ENCODE data around the gene ERN2. TPM values are rescaled to one million over a fixed set of nuclear protein-coding genes. Genes with fewer than 3 reads are reported as not detected.

The ERN2 gene
- total and polyA plus RNA-seq, 9 of the 15 experiments (the other 6 are each of a cell fraction or from before 2014, with no cell fraction given): 0.07 to 1.5 (median 0.51) TPM; not detected in 3

- FAIRE-seq (no peak), ATAC-seq (no peak), DNase-seq (ENCODE audit: extremely low read depth in 1 of 4, low spot score in 3 of 4) (no peak)
- Histone ChIP-seq H3K9me3 (replicated peaks; ENCODE audit: control insufficient read depth, insufficient read depth, low read depth, low read length) (0 out of 2 replicates have a peak, but pooled peaks cover 2% of the 10 kb centered on the region), H3K4me2 (ENCODE audit: insufficient read depth, low read length) (no peak overlapping the region), H3K9me1 (ENCODE audit: control insufficient read depth, insufficient read depth, low read length) (no peaks in the 10 kb centered on the region), H4K20me1 (replicated peaks; ENCODE audit: control insufficient read depth, insufficient read depth, low read length) (no peaks in the 10 kb centered on the region), H2AFZ (ENCODE audit: low read depth, low read length) (0 out of 2 replicates have a peak overlapping the region, but pooled peaks have one; percentile 5), H3K27me3 (ENCODE audit: control insufficient read depth in 2 of 2, insufficient read depth in 2 of 2, low read length in 2 of 2) (no peaks in the 10 kb centered on the region), H3K27ac (ENCODE audit: extremely low read depth, low read depth, low read length) (no peak overlapping the region), H3K79me2 (ENCODE audit: control insufficient read depth, insufficient read depth, low read length) (no peaks in the 10 kb centered on the region), H3K4me1 (replicated peaks in 1 of 2; ENCODE audit: control insufficient read depth in 2 of 2, insufficient read depth in 2 of 2, low read length in 2 of 2) (peaks cover 7 to 11% of the 10 kb centered on the region in 2 experiments; a peak in 4 of 5 replicates), H3K36me3 (ENCODE audit: control insufficient read depth, insufficient read depth, low read length) (no peaks in the 10 kb centered on the region), H3K4me3 (no peak overlapping the region), H3K9ac (ENCODE audit: insufficient read depth in 1 of 2, low read depth in 2 of 2, low read length in 2 of 2) (no peak overlapping the region)
- intact Hi-C loops (cut with micrococcal nuclease): loop anchor here (10.0 kb wide), 1 partner anchor 172 kb away; the partner anchor contains the start of genes EARS2 and UBFD1
- BruUV-seq (replicated peaks): no TSS peak
- 84% methylated on average over 3 of the region's 3 CpGs for WGBS (ENCODE audit: insufficient coverage, low coverage, missing lambda C conversion rate)
- TF ChIP-seq BCOR (IDR thresholded peaks at IDR 0.05) (peak; percentile 50; the same call in 1 of the 2 replicates), GABPB1 (CRISPR knock-in tag; IDR thresholded peaks at IDR 0.05) (no peak), RBM25 (IDR thresholded peaks at IDR 0.05; ENCODE audit: low read depth, low read length, severe bottlenecking) (peak; percentile 92), HMG20B (CRISPR knock-in tag; IDR thresholded peaks at IDR 0.05) (no peak), KDM1A (IDR thresholded peaks at IDR 0.05) (peak in 1 of 2 experiments; percentile 43; a peak in 1 of 4 replicates)
- ChIA-PET CTCF (ENCODE audit: low intra/inter-chr PET ratio) (no interaction called here), POLR2A (interaction anchor here (0.6 to 1.5 kb wide), 4 partner anchors 130 to 488 kb away, joined by 3 to 4 read pairs (median 3); partner anchors contain the start of gene NDUFAB1)
- in situ Hi-C loops (cut with MboI): no loop called here
These were observed 13.7 kb upstream of the ERN2 start for GRCh38 chr16:23726710-23727109.

DNA sequence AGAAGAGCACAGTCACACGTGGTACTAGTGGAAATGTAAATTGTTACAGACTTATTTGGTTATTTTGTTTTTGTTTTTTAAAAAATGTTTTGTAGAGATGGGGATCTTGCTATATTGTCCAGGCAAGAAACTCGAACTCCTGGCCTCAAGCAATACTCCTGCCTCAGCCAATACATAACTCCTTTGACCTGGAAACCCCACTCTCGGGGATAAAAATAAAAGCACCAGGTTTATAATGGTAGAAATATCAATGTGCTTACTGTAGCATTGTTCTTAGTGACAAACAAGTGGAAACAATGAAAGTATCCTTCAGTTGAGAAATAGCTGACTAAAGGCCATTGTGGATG is 11.7 kb upstream of the ERN2 start:
- Histone ChIP-seq H3K4me1 (replicated peaks in 1 of 2; ENCODE audit: control insufficient read depth in 2 of 2, insufficient read depth in 2 of 2, low read length in 2 of 2) (peaks cover 7 to 8% of the 10 kb centered on the region in 2 experiments; a peak in 4 of 5 replicates), H2AFZ (ENCODE audit: low read depth, low read length) (no peak overlapping the region), H3K9me3 (replicated peaks; ENCODE audit: control insufficient read depth, insufficient read depth, low read depth, low read length) (0 out of 2 replicates have a peak, but pooled peaks cover 2% of the 10 kb centered on the region), H3K27me3 (ENCODE audit: control insufficient read depth in 2 of 2, insufficient read depth in 2 of 2, low read length in 2 of 2) (no peaks in the 10 kb centered on the region), H3K9ac (ENCODE audit: insufficient read depth in 1 of 2, low read depth in 2 of 2, low read length in 2 of 2) (no peak overlapping the region), H3K9me1 (ENCODE audit: control insufficient read depth, insufficient read depth, low read length) (no peaks in the 10 kb centered on the region), H3K27ac (ENCODE audit: extremely low read depth, low read depth, low read length) (no peak overlapping the region), H3K36me3 (ENCODE audit: control insufficient read depth, insufficient read depth, low read length) (no peaks in the 10 kb centered on the region), H4K20me1 (replicated peaks; ENCODE audit: control insufficient read depth, insufficient read depth, low read length) (no peaks in the 10 kb centered on the region), H3K79me2 (ENCODE audit: control insufficient read depth, insufficient read depth, low read length) (no peaks in the 10 kb centered on the region), H3K4me3 (no peak overlapping the region), H3K4me2 (ENCODE audit: insufficient read depth, low read length) (no peak overlapping the region)
- POLR2A ChIA-PET: interaction anchor here (0.5 kb wide), 1 partner anchor 47 kb away, joined by 3 read pairs; no protein-coding TSS in a partner anchor
- DNase-seq (ENCODE audit: extremely low read depth in 1 of 4, low spot score in 3 of 4): no peak
- in situ Hi-C loops (cut with MboI) (no loop called here), intact Hi-C loops (cut with micrococcal nuclease) (loop anchor here (10.0 kb wide), 1 partner anchor 170 kb away; the partner anchor contains the start of genes EARS2 and UBFD1)
- CTCF ChIA-PET (ENCODE audit: low intra/inter-chr PET ratio): no interaction called here
- no TSS peak for BruUV-seq (replicated peaks)
- FAIRE-seq: no peak
- ATAC-seq: no peak
- WGBS (ENCODE audit: insufficient coverage, low coverage, missing lambda C conversion rate): 8% methylated on average over 3 of the region's 3 CpGs
- TF ChIP-seq RBM25 (IDR thresholded peaks at IDR 0.05; ENCODE audit: low read depth, low read length, severe bottlenecking): peak; percentile 46
- TF ChIP-seq MAZ (CRISPR knock-in tag; conservative IDR thresholded peaks at IDR 0.05 in 1 of 2, IDR thresholded peaks at IDR 0.05 in 1 of 2): no peak
- peak; percentile 64 for TF ChIP-seq ZNF121 (CRISPR knock-in tag; conservative IDR thresholded peaks at IDR 0.05)
- no peak for TF ChIP-seq NFIC (IDR thresholded peaks at IDR 0.05)
- no peak for TF ChIP-seq ZNF830 (CRISPR knock-in tag; IDR thresholded peaks at IDR 0.05)
